Activated T-cell treated with anti-CD3 and anti-CD28 coated beads, Interleukin-2, amount 50 U/mL, for 48 hours (primary cell): ENCODE measurements around the gene HLA-F.
A peak's percentile ranks its signal among the peaks of the same experiment; 100 is the strongest.

ENCODE experiments used
- DNase-seq, 2 experiments: peaks; one replicate each; pipeline ENCODE4 v3.0.0-alpha.2; 2020

HLA-F gene

GRCh38 chr6:29723262-29723665, at the start of gene HLA-F:
Gene HLA-F (plus strand): TSS chr6:29723434. CDS start chr6:29723464, 30 bp downstream.
- peak; percentile 85 to 88 for DNase-seq

- no peak for DNase-seq
Measured at GRCh38 chr6:29674008-29674407, 49.2 kb upstream of the HLA-F start.

GRCh38 chr6:29675561-29675960, 47.7 kb upstream of the HLA-F start:
- no peak for DNase-seq

GRCh38 chr6:29676981-29677601, 46.1 kb upstream of the HLA-F start:
- DNase-seq: no peak

- no peak for DNase-seq
Measured at GRCh38 chr6:29678114-29678513, 45.1 kb upstream of the HLA-F start.

GRCh38 chr6:29679962-29680361, 43.3 kb upstream of the HLA-F start:
- DNase-seq: no peak

- no peak for DNase-seq
Measured at GRCh38 chr6:29680416-29680815, 42.8 kb upstream of the HLA-F start.

- DNase-seq: no peak
Measured at GRCh38 chr6:29680904-29681303, 42.3 kb upstream of the HLA-F start, which contains the start of gene ZFP57. Gene ZFP57 (minus strand): TSS chr6:29681152. CDS start chr6:29677003, 4,149 bp downstream.

- DNase-seq: no peak
Measured at GRCh38 chr6:29681811-29682210, 41.4 kb upstream of the HLA-F start.

GRCh38 chr6:29685718-29686326, 37.4 kb upstream of the HLA-F start:
- DNase-seq: no peak

- no peak for DNase-seq
Measured at GRCh38 chr6:29694637-29695036, 28.6 kb upstream of the HLA-F start.

GRCh38 chr6:29696147-29697125, 26.8 kb upstream of the HLA-F start:
- no peak for DNase-seq

GRCh38 chr6:29702519-29703103, 20.6 kb upstream of the HLA-F start:
- DNase-seq: peak; percentile 90 to 91

GRCh38 chr6:29705389-29706231, 17.6 kb upstream of the HLA-F start:
- no peak for DNase-seq

- peak; percentile 54 to 56 for DNase-seq
Measured at GRCh38 chr6:29708432-29709179, 14.6 kb upstream of the HLA-F start.

GRCh38 chr6:29709188-29709587, 14.0 kb upstream of the HLA-F start:
- no peak for DNase-seq

- no peak for DNase-seq
Measured at GRCh38 chr6:29710281-29710941, 12.8 kb upstream of the HLA-F start.

- no peak for DNase-seq
Measured at GRCh38 chr6:29720863-29721262, 2.4 kb upstream of the HLA-F start.

GRCh38 chr6:29723666-29724588, 693 bp downstream of the HLA-F start:
- DNase-seq: peak; percentile 85 to 86
